NCI-H345 treated with DMSO at 0.1 percent for 48 hours (cell line): ENCODE results near the gene MPZL1.
A peak's percentile ranks its signal among the peaks of the same experiment; 100 is the strongest.
"Not testable (repeated sequence)": the region's sequence is repeated elsewhere in the genome, so short reads cannot be mapped to it uniquely, and the experiment has no call there.

Source experiments
- DNase-seq: peaks from one replicate; lab custom pipeline; 2025; ENCODE audit not compliant: unreplicated experiment; lab: John Stamatoyannopoulos, UW

The MPZL1 gene

GRCh38 chr1:167718914-167719691, 2.7 kb upstream of the MPZL1 start:
- DNase-seq, result no peak

- not testable (repeated sequence) for DNase-seq
Measured at GRCh38 chr1:167719715-167720421, 1.9 kb upstream of the MPZL1 start.

GRCh38 chr1:167720965-167721616, 691 bp upstream of the MPZL1 start:
- peak; percentile 31 for DNase-seq

- no peak for DNase-seq
Measured at GRCh38 chr1:167722152-167722869, 529 bp downstream of the MPZL1 start.

- no peak for DNase-seq
Measured at GRCh38 chr1:167722870-167723251, 1.1 kb downstream of the MPZL1 start.

GRCh38 chr1:167723707-167724323, 2.0 kb downstream of the MPZL1 start:
- no peak for DNase-seq

- no peak for DNase-seq
Measured at GRCh38 chr1:167726008-167726407, 4.2 kb downstream of the MPZL1 start.

- DNase-seq, result no peak
Measured at GRCh38 chr1:167728818-167729410, 7.1 kb downstream of the MPZL1 start.

GRCh38 chr1:167734227-167734626, 12.4 kb downstream of the MPZL1 start:
- no peak for DNase-seq

GRCh38 chr1:167734841-167735240, 13.1 kb downstream of the MPZL1 start:
- no peak for DNase-seq

- no peak for DNase-seq
Measured at GRCh38 chr1:167737169-167737568, 15.4 kb downstream of the MPZL1 start.

GRCh38 chr1:167738158-167738557, 16.4 kb downstream of the MPZL1 start:
- DNase-seq, result no peak

GRCh38 chr1:167739752-167740151, 18.0 kb downstream of the MPZL1 start:
- DNase-seq, result no peak

GRCh38 chr1:167741103-167741502, 19.3 kb downstream of the MPZL1 start:
- not testable (repeated sequence) for DNase-seq

GRCh38 chr1:167742392-167743057, 20.7 kb downstream of the MPZL1 start:
- DNase-seq, result peak; percentile 18

- DNase-seq, result no peak
Measured at GRCh38 chr1:167744901-167745300, 23.1 kb downstream of the MPZL1 start.

- DNase-seq, result no peak
Measured at GRCh38 chr1:167746013-167746672, 24.4 kb downstream of the MPZL1 start.

- DNase-seq, result no peak
Measured at GRCh38 chr1:167746988-167747655, 25.3 kb downstream of the MPZL1 start.

GRCh38 chr1:167747988-167748387, 26.2 kb downstream of the MPZL1 start:
- DNase-seq, result no peak
